Testis (tissue), 2 donors: ENCODE measurements around the gene CDH4.

Experiments
- POLR2A ChIP-seq: fragments of 450-650 bp; IDR thresholded peaks from one replicate; pipeline ENCODE4 v1.6.1; 2017; ENCODE audit warnings: antibody characterized with exemption, mild to moderate bottlenecking, moderate library complexity
- TF ChIP-seq, protein P1 (sequence below), 3 experiments: fragments of 450-650 bp in 2 of 3; fragments of 200-600 bp in 1 of 3; sonication (generic) in 1 of 3; IDR thresholded peaks; one replicate each; pipeline ENCODE4 v1.5.1; 2016 to 2019; ENCODE audit warnings: antibody characterized with exemption in 3 of 3, mild to moderate bottlenecking in 2 of 3, moderate library complexity in 1 of 3

DNA sequence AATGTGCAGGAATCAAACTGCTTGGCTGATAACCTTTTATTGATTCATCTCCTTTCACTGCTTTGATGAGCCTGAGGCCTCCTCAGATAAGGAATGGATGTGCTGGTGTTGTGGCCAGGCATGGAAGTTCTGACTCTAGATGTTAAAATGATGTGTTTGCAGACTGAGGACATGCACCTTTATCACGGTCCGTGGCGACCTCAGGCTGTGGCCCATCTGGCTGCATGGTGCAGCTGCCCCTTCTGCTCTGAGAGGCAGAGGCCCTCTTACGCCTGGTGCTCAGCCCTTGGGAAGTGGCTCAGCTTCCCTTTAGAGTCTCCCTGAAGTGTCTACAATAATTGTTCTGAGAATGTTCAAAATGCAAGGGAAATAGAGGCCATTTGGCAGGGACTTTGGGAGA is 26.2 kb downstream of the CDH4 start:
- TF ChIP-seq POLR2A: no peak
- TF ChIP-seq, protein P1, sequence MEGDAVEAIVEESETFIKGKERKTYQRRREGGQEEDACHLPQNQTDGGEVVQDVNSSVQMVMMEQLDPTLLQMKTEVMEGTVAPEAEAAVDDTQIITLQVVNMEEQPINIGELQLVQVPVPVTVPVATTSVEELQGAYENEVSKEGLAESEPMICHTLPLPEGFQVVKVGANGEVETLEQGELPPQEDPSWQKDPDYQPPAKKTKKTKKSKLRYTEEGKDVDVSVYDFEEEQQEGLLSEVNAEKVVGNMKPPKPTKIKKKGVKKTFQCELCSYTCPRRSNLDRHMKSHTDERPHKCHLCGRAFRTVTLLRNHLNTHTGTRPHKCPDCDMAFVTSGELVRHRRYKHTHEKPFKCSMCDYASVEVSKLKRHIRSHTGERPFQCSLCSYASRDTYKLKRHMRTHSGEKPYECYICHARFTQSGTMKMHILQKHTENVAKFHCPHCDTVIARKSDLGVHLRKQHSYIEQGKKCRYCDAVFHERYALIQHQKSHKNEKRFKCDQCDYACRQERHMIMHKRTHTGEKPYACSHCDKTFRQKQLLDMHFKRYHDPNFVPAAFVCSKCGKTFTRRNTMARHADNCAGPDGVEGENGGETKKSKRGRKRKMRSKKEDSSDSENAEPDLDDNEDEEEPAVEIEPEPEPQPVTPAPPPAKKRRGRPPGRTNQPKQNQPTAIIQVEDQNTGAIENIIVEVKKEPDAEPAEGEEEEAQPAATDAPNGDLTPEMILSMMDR (IDR thresholded peaks at IDR 0.05): no peak
